AG20443 (cell line): Measurements from ENCODE around the gene CXCL1.
A peak's percentile ranks its signal among the peaks of the same experiment; 100 is the strongest.
"Not testable (repeated sequence)": the region's sequence is repeated elsewhere in the genome, so short reads cannot be mapped to it uniquely, and the experiment has no call there.

ENCODE experiments used
- DNase-seq: peaks from one replicate; pipeline ENCODE4 v3.0.0; 2012; ENCODE audit warnings: low spot score, mixed read lengths

CXCL1 gene

GRCh38 chr4:73875401-73875800 is 6.2 kb downstream of the CXCL1 start:
- no peak for DNase-seq

GRCh38 chr4:73883306-73883705 is 14.1 kb downstream of the CXCL1 start:
- DNase-seq = peak; percentile 61

- no peak for DNase-seq
Measured at GRCh38 chr4:73885574-73886267, 16.5 kb downstream of the CXCL1 start.

- no peak for DNase-seq
Measured at GRCh38 chr4:73891326-73891725, 22.1 kb downstream of the CXCL1 start.

- peak; percentile 59 for DNase-seq
Measured at GRCh38 chr4:73891739-73892405, 22.7 kb downstream of the CXCL1 start.

GRCh38 chr4:73892966-73893365 is 23.8 kb downstream of the CXCL1 start:
- no peak for DNase-seq

GRCh38 chr4:73894001-73894400 is 24.8 kb downstream of the CXCL1 start:
- DNase-seq = no peak

- no peak for DNase-seq
Measured at GRCh38 chr4:73895201-73896175, 26.3 kb downstream of the CXCL1 start.

- no peak for DNase-seq
Measured at GRCh38 chr4:73896416-73896815, 27.2 kb downstream of the CXCL1 start.

GRCh38 chr4:73897380-73898136 is 28.4 kb downstream of the CXCL1 start:
- DNase-seq = peak; percentile 68

- not testable (repeated sequence) for DNase-seq
Measured at GRCh38 chr4:73899338-73899737, 30.1 kb downstream of the CXCL1 start.

GRCh38 chr4:73901031-73901430 is 31.8 kb downstream of the CXCL1 start:
- DNase-seq = peak; percentile 51

GRCh38 chr4:73902038-73902637 is 32.9 kb downstream of the CXCL1 start:
- DNase-seq = peak; percentile 12

- no peak for DNase-seq
Measured at GRCh38 chr4:73902817-73903547, 33.8 kb downstream of the CXCL1 start.

GRCh38 chr4:73904491-73904890 is 35.3 kb downstream of the CXCL1 start:
- peak; percentile 58 for DNase-seq

- DNase-seq = no peak
Measured at GRCh38 chr4:73908965-73909364, 39.8 kb downstream of the CXCL1 start.

- DNase-seq = no peak
Measured at GRCh38 chr4:73911746-73912145, 42.6 kb downstream of the CXCL1 start.

- DNase-seq = no peak
Measured at GRCh38 chr4:73912191-73912590, 43.0 kb downstream of the CXCL1 start.

- no peak for DNase-seq
Measured at GRCh38 chr4:73914071-73914470, 44.9 kb downstream of the CXCL1 start.

GRCh38 chr4:73916172-73916925 is 47.2 kb downstream of the CXCL1 start:
- DNase-seq = no peak
